H1 (cell line): Measurements from ENCODE around the gene ABHD10. TPM values are rescaled to one million over a fixed set of nuclear protein-coding genes. Genes with fewer than 3 reads are reported as not detected.

Experiments
- BCL11A ChIP-seq, 2 experiments: IDR thresholded peaks; one replicate each; pipeline ENCODE4 v1.6.1; 2011; ENCODE audit warnings: low read depth in 2 of 2, low read length in 2 of 2, mild to moderate bottlenecking in 2 of 2
- CHD1 ChIP-seq: IDR thresholded peaks from 2 replicates; pipeline ENCODE4 v1.6.1; 2012; ENCODE audit warnings: low read depth, low read length, improper control_type of control experiment
- CHD2 ChIP-seq: IDR thresholded peaks from 2 replicates; pipeline ENCODE4 v1.6.1; 2012; ENCODE audit warnings: low read length, improper control_type of control experiment
- CREB1 ChIP-seq: IDR thresholded peaks from 2 replicates; pipeline ENCODE4 v1.6.1; 2012; ENCODE audit warnings: inconsistent platforms
- EGR1 ChIP-seq: IDR thresholded peaks from 2 replicates; pipeline ENCODE4 v1.6.1; 2011; ENCODE audit warnings: low read depth, low read length, borderline replicate concordance
- FOSL1 ChIP-seq: IDR thresholded peaks from 2 replicates; pipeline ENCODE4 v1.6.1; 2011; ENCODE audit warnings: mild to moderate bottlenecking, low read depth, low read length, moderate library complexity; ENCODE audit not compliant: insufficient read depth
- JUN ChIP-seq: IDR thresholded peaks from 2 replicates; pipeline ENCODE4 v1.6.1; 2011; ENCODE audit warnings: low read depth, mild to moderate bottlenecking, improper control_type of control experiment, low read length
- KDM1A ChIP-seq: fragments of 200-600, 300-600 bp; sonication (generic); IDR thresholded peaks from 2 replicates; pipeline ENCODE4 v1.7.1; 2016; ENCODE audit warnings: mild to moderate bottlenecking, low read length, borderline replicate concordance
- KDM5A ChIP-seq: fragments of 200-600 bp; IDR thresholded peaks from 2 replicates; pipeline ENCODE4 v1.7.1; 2012; ENCODE audit warnings: mild to moderate bottlenecking, low read length, inconsistent platforms, mixed read lengths
- PHF8 ChIP-seq: fragments of 200-600 bp; sonication (generic); conservative IDR thresholded peaks from 2 replicates; pipeline ENCODE4 v1.7.1; 2012; ENCODE audit warnings: low read depth, mild to moderate bottlenecking, inconsistent platforms, low read length, moderate library complexity
- RNF2 ChIP-seq: fragments of 200-900, 300-1000 bp; sonication (generic); IDR thresholded peaks from 2 replicates; pipeline ENCODE4 v1.7.1; 2016; ENCODE audit warnings: borderline replicate concordance, low read depth, mild to moderate bottlenecking, antibody characterized with exemption, low read length; ENCODE audit not compliant: poor library complexity, severe bottlenecking; ENCODE audit errors: missing control alignments
- SIRT6 ChIP-seq: IDR thresholded peaks from one replicate; pipeline ENCODE4 v1.7.1; 2012; ENCODE audit warnings: low read length, inconsistent platforms
- SP1 ChIP-seq: IDR thresholded peaks from 2 replicates; pipeline ENCODE4 v1.6.1; 2011; ENCODE audit warnings: low read depth, low read length
- SUZ12 ChIP-seq: fragments of 200-600 bp; sonication (generic); IDR thresholded peaks from 2 replicates; pipeline ENCODE4 v1.6.1; 2012; ENCODE audit warnings: mild to moderate bottlenecking, inconsistent platforms, low read length, moderate library complexity, mixed read lengths
- TBP ChIP-seq: IDR thresholded peaks from 2 replicates; pipeline ENCODE4 v1.6.1; 2011; ENCODE audit warnings: low read depth, low read length, improper control_type of control experiment
- TCF12 ChIP-seq: IDR thresholded peaks from 2 replicates; pipeline ENCODE4 v1.6.1; 2011; ENCODE audit warnings: low read depth, mild to moderate bottlenecking, low read length
- polyA plus RNA-seq, 7 experiments: library from polyadenylated mRNA; depleted of rRNA in 3 of 7; stranded (reverse) in 5 of 7; unstranded in 2 of 7; fragments of >200 nt in 5 of 7; fragments of 200-250 nt in 2 of 7; gene quantifications; 1 replicate in 5 of 7; 2 replicates in 1 of 7; 4 replicates in 1 of 7; pipeline versions ENCODE4 v1.2.1 to v1.2.3, GENCODE V29; 2011 to 2013; ENCODE audit warnings: missing spikeins in 2 of 7, mixed read lengths in 2 of 7
- total RNA-seq: library from RNA; stranded (reverse); fragmentation: NEBNext Ultra II Directional; extraction: Animal tissue kit (Norgen Biotek cat#: 25700); gene quantifications from 2 replicates; pipeline ENCODE4 v1.2.1, GENCODE V29; 2021
- TF ChIP-seq, protein P1 (sequence below): IDR thresholded peaks from 2 replicates; pipeline ENCODE4 v1.6.1; 2011; ENCODE audit warnings: low read length, improper control_type of control experiment
- TF ChIP-seq, protein P2 (sequence below): IDR thresholded peaks from 2 replicates; pipeline ENCODE4 v1.6.1; 2012; ENCODE audit warnings: low read length, inconsistent platforms
- TF ChIP-seq, protein P3 (sequence below), 3 experiments: IDR thresholded peaks; 1 replicate in 2 of 3; 2 replicates in 1 of 3; pipeline versions ENCODE4 v1.5.1 to v1.6.1; 2011; ENCODE audit warnings: low read length in 3 of 3, mild to moderate bottlenecking in 3 of 3, inconsistent platforms in 2 of 3, low read depth in 1 of 3, moderate library complexity in 1 of 3; ENCODE audit not compliant: insufficient read depth in 1 of 3; ENCODE audit errors: control extremely low read depth in 1 of 3

The ABHD10 gene
- total and polyA plus RNA-seq, 2 of the 8 experiments (the other 6 are each of a cell fraction or from before 2014, with no cell fraction given), result 10.9 to 24.6 TPM

DNA sequence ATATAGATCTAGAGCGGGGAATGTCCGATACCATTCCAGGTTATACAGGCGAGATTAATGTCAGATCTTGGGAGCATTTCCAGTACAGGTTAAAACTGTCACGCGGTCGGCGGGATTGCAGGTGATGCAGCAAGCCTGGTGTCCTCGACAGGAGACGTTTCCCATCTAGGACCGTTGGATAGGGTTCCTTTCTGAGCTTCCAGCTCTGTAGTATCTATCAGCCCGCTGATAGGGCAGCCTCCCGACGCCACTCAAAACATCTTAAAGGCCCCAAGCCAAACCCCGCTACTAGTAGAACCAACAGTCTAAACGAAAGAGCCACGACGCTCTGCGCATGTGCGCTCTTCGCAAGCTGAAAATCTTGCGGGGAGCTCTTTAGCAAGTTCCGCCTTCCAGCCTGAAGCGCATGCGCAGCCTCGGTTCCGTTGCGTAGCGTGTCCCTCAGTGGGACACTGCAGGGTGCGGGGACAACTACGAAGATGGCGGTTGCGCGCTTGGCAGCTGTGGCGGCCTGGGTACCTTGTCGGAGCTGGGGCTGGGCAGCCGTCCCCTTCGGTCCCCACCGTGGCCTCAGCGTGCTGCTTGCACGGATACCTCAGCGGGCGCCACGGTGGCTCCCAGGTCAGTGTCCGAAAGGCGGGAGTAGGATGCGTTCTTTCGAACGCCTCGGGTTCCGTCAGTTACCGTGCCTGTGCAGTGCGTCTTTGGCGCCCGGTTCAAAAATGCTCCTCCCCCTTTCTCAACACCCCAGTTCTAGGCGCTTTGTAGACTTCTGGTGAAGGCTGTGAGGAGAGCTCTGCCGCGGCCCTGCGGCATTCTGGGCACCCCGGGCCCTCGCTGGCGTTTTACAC lies at the start of gene ABHD10 (continued):
- TF ChIP-seq RNF2, result no peak
- no peak for TF ChIP-seq JUN
- TF ChIP-seq SUZ12, result no peak
- no peak for TF ChIP-seq FOSL1
- TF ChIP-seq, protein P1, sequence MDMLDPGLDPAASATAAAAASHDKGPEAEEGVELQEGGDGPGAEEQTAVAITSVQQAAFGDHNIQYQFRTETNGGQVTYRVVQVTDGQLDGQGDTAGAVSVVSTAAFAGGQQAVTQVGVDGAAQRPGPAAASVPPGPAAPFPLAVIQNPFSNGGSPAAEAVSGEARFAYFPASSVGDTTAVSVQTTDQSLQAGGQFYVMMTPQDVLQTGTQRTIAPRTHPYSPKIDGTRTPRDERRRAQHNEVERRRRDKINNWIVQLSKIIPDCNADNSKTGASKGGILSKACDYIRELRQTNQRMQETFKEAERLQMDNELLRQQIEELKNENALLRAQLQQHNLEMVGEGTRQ, result no peak
- TF ChIP-seq PHF8, result peak; percentile 90
- TF ChIP-seq TCF12, result no peak
- TF ChIP-seq, protein P2, sequence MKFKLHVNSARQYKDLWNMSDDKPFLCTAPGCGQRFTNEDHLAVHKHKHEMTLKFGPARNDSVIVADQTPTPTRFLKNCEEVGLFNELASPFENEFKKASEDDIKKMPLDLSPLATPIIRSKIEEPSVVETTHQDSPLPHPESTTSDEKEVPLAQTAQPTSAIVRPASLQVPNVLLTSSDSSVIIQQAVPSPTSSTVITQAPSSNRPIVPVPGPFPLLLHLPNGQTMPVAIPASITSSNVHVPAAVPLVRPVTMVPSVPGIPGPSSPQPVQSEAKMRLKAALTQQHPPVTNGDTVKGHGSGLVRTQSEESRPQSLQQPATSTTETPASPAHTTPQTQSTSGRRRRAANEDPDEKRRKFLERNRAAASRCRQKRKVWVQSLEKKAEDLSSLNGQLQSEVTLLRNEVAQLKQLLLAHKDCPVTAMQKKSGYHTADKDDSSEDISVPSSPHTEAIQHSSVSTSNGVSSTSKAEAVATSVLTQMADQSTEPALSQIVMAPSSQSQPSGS, result no peak
- TF ChIP-seq SIRT6, result no peak
- TF ChIP-seq, protein P3, sequence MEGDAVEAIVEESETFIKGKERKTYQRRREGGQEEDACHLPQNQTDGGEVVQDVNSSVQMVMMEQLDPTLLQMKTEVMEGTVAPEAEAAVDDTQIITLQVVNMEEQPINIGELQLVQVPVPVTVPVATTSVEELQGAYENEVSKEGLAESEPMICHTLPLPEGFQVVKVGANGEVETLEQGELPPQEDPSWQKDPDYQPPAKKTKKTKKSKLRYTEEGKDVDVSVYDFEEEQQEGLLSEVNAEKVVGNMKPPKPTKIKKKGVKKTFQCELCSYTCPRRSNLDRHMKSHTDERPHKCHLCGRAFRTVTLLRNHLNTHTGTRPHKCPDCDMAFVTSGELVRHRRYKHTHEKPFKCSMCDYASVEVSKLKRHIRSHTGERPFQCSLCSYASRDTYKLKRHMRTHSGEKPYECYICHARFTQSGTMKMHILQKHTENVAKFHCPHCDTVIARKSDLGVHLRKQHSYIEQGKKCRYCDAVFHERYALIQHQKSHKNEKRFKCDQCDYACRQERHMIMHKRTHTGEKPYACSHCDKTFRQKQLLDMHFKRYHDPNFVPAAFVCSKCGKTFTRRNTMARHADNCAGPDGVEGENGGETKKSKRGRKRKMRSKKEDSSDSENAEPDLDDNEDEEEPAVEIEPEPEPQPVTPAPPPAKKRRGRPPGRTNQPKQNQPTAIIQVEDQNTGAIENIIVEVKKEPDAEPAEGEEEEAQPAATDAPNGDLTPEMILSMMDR (IDR thresholded peaks at IDR 0.05; ENCODE audit: control extremely low read depth in 1 of 3, insufficient read depth in 1 of 3, low read depth in 1 of 3, low read length in 3 of 3), result no peak
- no peak for TF ChIP-seq CHD2
- peak; percentile 70; the same call in 1 of the 2 replicates for TF ChIP-seq KDM1A
- TF ChIP-seq KDM5A, result no peak
- no peak for TF ChIP-seq SP1
- TF ChIP-seq CHD1, result no peak
- peak; percentile 67 for TF ChIP-seq TBP
- no peak; the same call in none of the 2 replicates for TF ChIP-seq CREB1
- no peak for TF ChIP-seq EGR1
- no peak for TF ChIP-seq BCL11A (IDR thresholded peaks at IDR 0.05; ENCODE audit: low read depth in 2 of 2, low read length in 2 of 2)
